Neural crest cell (in vitro differentiated cells): ENCODE results near the gene FYCO1. TPM values are rescaled to one million over a fixed set of nuclear protein-coding genes. Genes with fewer than 3 reads are reported as not detected.
"Not testable (repeated sequence)": the region's sequence is repeated elsewhere in the genome, so short reads cannot be mapped to it uniquely, and the experiment has no call there.

ENCODE experiments used
- DNase-seq: peaks from one replicate; pipeline ENCODE4 v3.0.0; 2021; ENCODE audit warnings: low read depth, mixed read lengths, low spot score
- H3K27ac Mint-ChIP-seq: one replicate; pipeline ENCODE4 v1.8.0; 2021; ENCODE audit warnings: mild to moderate bottlenecking, mixed read lengths; ENCODE audit not compliant: unreplicated experiment
- H3K27me3 Mint-ChIP-seq: 2 replicates; pipeline ENCODE4 v1.8.0; 2021; ENCODE audit warnings: low read depth, mild to moderate bottlenecking, mixed read lengths
- H3K36me3 Mint-ChIP-seq: 2 replicates; pipeline ENCODE4 v1.8.0; 2021; ENCODE audit warnings: low read depth, mild to moderate bottlenecking, mixed read lengths
- H3K4me1 Mint-ChIP-seq: 2 replicates; pipeline ENCODE4 v1.8.0; 2021; ENCODE audit warnings: mixed read lengths
- H3K4me3 Mint-ChIP-seq: one replicate; pipeline ENCODE4 v1.8.0; 2021; ENCODE audit warnings: mild to moderate bottlenecking, mixed read lengths
- H3K9me3 Mint-ChIP-seq: 2 replicates; pipeline ENCODE4 v1.8.0; 2021; ENCODE audit warnings: mixed read lengths
- CTCF ChIP-seq: fragments of 200-600 bp; sonication (generic); conservative IDR thresholded peaks from 2 replicates; pipeline ENCODE4 v1.5.0; 2021; ENCODE audit warnings: antibody characterized with exemption, mild to moderate bottlenecking
- total RNA-seq: library from RNA; stranded (reverse); gene quantifications from 2 replicates; pipeline ENCODE4 v1.2.1, GENCODE V29; 2021

The FYCO1 gene
- total RNA-seq, 1 donor from 2014 or later = 9.7 TPM

GRCh38 chr3:46007280-46007679, 11.7 kb upstream of the FYCO1 start:
- no peak for DNase-seq
- no peak for TF ChIP-seq CTCF
- H3K36me3 Mint-ChIP-seq = no peaks in the 10 kb centered on the region
- H3K4me1 Mint-ChIP-seq = no peaks in the 10 kb centered on the region
- no peak overlapping the region for H3K4me3 Mint-ChIP-seq
- H3K9me3 Mint-ChIP-seq = no peaks in the 10 kb centered on the region
- H3K27ac Mint-ChIP-seq = no peak overlapping the region
- H3K27me3 Mint-ChIP-seq = peaks cover 7% of the 10 kb centered on the region

GRCh38 chr3:46006238-46007032, 10.8 kb upstream of the FYCO1 start:
- no peak for DNase-seq
- Mint-ChIP-seq H3K27ac (no peak overlapping the region), H3K36me3 (no peaks in the 10 kb centered on the region), H3K4me1 (no peaks in the 10 kb centered on the region), H3K9me3 (no peaks in the 10 kb centered on the region), H3K27me3 (peaks cover 7% of the 10 kb centered on the region), H3K4me3 (no peak overlapping the region)
- no peak for TF ChIP-seq CTCF

- H3K27ac Mint-ChIP-seq, H3K36me3 Mint-ChIP-seq, H3K4me3 Mint-ChIP-seq, H3K9me3 Mint-ChIP-seq, DNase-seq, H3K4me1 Mint-ChIP-seq: not testable (repeated sequence)
- H3K27me3 Mint-ChIP-seq = peaks cover 14% of the 10 kb centered on the region
Measured at GRCh38 chr3:46003706-46004105, 8.1 kb upstream of the FYCO1 start.

- Mint-ChIP-seq H3K4me3 (no peak overlapping the region), H3K36me3 (no peaks in the 10 kb centered on the region), H3K27me3 (peaks cover 29% of the 10 kb centered on the region), H3K9me3 (no peaks in the 10 kb centered on the region), H3K27ac (no peak overlapping the region), H3K4me1 (no peaks in the 10 kb centered on the region)
- no peak for TF ChIP-seq CTCF
- no peak for DNase-seq
Measured at GRCh38 chr3:46001178-46001577, 5.6 kb upstream of the FYCO1 start.

GRCh38 chr3:45997942-45998341, 2.3 kb upstream of the FYCO1 start:
- TF ChIP-seq CTCF = no peak
- no peak overlapping the region for H3K27ac Mint-ChIP-seq
- peaks cover 2% of the 10 kb centered on the region for H3K36me3 Mint-ChIP-seq
- no peaks in the 10 kb centered on the region for H3K9me3 Mint-ChIP-seq
- H3K4me1 Mint-ChIP-seq = peaks cover 10% of the 10 kb centered on the region
- H3K27me3 Mint-ChIP-seq = peaks cover 26% of the 10 kb centered on the region
- no peak for DNase-seq
- peak overlapping the region; percentile 57 for H3K4me3 Mint-ChIP-seq

- peaks cover 12% of the 10 kb centered on the region for H3K4me1 Mint-ChIP-seq
- H3K36me3 Mint-ChIP-seq, DNase-seq, H3K9me3 Mint-ChIP-seq, H3K4me3 Mint-ChIP-seq, H3K27ac Mint-ChIP-seq: not testable (repeated sequence)
- peaks cover 26% of the 10 kb centered on the region for H3K27me3 Mint-ChIP-seq
Measured at GRCh38 chr3:45997499-45997898, 1.9 kb upstream of the FYCO1 start.
